ENCODE results near the gene MCL1. TPM values are rescaled to one million over a fixed set of nuclear protein-coding genes. Genes with fewer than 3 reads are reported as not detected.

Gene MCL1
- total RNA-seq, 1 donor from 2014 or later, result 245 TPM

DNA sequence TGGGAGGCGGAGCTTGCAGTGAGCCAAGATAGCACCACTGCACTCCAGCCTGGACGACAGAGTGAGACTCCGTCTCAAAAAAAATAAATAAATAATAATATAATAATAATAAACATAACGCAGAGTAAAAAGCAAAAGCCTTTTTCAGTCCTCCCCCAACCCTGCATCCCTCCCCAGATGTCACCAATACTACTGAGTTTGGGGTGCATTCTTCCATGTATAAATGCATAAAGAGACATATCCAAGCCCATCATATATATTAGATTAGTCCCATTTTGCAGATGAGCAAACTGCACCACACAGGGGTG lies 31.1 kb downstream of the MCL1 start:
- intact Hi-C loops (cut with micrococcal nuclease), result no loop called here

DNA sequence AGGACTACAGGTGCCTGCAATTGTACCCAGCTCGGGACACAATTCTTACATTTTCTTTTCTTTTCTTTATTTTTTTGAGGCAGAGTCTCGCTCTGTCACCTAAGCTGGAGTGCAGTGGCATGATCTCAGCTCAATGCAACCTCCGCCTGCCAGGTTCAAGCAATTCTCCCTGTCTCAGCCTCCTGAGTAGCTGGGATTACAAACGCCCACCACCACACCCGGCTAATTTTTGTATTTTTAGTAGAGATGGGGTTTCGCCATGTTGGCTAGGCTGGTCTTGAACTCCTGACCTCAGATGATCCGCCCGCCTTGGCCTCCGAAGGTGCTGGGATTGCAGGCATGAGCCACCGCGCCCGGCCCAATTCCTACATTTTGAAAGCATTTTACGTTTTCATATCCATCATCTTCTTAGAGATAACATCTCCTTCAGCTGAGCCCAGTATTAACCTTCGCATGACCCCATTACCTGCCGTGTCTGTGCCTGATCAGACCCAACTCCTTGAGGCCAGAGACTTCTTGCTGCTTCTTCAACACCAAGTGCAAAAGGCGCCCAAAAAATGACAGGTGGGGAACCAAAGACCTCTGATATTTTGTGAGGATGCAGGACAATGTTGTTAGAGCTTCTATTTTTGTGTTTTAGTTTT lies 33.0 kb downstream of the MCL1 start:
- intact Hi-C loops (cut with micrococcal nuclease), result no loop called here

DNA sequence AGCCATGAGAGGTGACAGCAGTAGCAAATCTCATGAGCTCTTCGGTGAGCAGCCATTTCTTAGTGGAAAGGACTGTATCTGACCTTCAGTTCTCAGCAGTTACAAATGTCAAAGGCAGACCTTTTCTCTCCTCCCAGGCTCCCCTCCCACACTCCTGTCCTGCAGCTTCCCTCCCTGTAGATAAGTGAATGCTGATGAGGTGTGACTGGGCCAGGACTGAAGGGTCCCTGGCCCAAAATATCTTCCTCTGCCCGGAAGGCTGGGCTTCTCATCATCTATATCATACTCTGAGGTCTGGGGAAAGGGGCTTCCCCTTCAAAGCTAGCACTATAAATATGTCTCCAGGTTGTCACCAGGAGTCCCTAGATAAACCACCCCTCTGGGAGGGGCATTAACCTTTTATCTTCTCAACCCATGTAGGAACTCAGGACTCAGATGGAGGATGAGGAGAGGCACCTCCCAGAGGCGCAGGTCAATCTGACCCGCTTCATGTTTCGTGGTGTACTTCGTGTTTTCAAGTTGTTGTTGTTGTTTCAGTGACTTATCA lies 33.9 kb downstream of the MCL1 start:
- intact Hi-C loops (cut with micrococcal nuclease), result no loop called here

DNA sequence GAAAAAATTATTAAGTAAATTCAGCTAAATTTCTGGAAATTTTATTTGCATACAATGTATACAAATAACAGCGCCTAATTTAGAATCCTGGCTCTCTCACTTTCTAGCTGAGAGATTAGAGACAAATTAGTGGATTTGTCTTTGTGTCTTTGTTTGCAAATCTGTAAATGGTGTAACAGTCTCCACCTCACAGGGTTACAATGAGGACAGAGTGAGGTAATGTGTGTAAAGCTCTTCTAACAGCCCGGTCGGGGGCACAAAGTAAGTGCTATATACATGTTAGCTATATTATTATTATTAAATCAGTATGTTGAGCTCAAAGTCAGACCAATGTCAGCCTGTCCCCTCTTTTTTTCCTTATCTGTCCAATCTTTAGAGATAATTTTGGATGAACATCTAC lies 35.2 kb downstream of the MCL1 start:
- intact Hi-C loops (cut with micrococcal nuclease), result no loop called here

DNA sequence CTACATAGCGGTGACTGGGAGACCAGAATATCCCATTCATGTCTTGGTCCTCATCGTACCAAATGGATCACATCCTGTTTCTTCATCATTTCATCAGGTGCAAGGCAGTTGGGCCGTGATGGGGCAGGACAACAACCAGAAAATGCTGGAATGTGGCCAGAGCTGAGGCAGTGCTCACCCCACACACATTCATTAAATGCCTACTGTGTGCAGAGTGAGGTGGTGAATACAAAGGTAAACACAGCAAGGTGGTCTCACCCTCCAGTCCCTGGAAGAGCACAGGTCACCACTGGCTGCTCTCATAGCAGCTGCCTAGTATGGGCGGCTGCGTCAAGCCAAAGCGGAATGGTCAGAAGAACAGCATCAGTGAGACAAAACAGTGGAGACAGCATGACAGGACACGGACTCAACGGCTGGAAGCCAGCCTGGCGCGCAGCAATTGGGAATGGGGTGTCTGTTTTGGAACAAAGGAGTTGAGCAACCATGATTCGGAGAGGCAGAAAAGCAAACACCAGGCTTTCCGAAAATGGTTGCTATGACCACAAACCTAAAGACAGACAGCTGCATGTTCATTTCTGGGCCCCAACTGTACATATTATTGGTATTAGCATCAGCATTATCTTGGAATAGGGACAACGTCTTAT lies 35.8 kb downstream of the MCL1 start:
- intact Hi-C loops (cut with micrococcal nuclease), result no loop called here

DNA sequence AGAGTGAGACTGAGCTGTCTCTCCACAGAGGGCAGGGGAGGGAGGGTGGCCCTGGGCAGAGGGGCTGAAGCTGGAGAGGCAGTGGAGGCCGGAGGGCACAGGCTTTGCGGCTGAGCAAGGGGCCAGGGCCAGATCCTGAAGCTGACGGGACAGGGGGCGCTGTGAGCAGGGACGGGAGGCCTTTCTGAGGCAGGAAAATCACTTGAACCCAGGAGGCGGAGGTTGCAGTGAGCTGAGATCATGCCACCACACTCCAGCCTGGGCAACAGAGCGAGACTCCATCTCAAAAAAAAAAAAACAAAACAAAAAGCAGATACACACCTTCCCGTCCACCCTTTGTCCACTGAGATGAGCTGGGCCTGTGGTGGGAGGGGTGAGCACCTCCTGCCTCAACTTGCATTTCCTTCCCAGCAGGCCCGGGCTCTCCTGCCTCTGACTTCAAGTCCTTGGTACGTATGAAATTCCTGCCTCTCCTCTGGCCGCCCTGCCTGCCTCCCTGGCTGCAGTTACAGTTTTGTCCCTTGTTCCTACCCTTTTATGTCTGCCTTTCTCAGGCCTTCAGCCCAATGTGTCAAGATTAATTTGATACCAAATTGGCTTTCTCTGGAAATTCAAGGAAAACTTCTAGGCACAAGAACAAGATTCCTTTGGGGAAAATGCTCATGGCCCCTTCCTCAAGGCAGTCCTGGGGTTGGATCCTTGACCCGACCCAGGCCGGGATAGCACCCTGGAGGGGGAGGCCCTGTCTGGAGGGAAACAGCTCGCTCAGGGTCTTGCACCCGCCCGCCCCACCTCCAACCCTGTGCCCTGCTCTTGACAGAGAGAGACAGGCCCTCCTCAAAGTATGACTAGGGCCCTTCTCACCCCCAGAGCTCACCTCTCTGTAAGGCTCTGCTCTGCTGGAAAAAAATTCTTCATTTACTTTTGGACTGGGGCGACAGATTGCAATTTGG lies 41.4 kb downstream of the MCL1 start:
- intact Hi-C loops (cut with micrococcal nuclease), result no loop called here

DNA sequence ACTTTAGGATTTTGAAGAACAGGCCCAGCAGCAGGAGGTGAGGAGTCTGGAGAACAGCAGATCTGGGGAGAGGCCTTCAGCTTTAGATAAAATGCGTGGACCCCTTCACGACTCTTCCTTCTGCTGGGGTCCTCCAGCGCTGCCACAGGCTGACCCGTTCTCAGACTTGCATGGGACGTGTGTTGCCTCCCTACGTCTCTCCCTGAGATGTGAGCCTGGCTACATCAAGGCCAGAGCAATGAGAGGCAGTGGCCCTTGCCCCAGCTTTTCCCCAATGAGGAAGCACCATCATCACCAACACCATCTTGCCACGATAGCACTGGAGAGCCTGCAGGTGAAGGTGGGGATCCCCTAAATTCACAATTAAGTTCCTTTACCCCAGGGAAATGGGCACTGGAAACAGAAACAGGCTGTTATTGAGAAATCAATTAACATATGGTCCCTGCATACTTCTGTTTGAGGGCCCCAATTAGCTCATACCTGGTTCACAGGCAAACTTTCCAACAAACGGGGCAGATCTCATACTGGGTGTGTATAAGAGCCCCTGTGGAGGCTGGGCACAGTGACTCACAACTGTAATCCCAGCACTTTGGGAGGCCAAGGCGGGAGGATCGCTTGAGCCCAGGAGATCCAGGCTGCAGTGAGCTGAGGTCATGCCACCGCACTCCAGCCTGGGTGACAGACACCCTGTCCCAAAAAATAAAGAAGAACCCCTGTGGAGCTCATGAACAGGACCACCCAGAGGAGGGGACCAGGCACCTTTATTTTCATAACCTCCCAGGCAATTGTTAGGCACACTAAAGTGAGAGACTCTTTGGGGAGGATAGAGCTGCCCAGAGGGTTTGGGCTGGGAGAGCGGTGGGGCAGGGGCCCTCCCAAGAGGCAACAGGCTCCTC lies 42.3 kb downstream of the MCL1 start:
- intact Hi-C loops (cut with micrococcal nuclease), result no loop called here

DNA sequence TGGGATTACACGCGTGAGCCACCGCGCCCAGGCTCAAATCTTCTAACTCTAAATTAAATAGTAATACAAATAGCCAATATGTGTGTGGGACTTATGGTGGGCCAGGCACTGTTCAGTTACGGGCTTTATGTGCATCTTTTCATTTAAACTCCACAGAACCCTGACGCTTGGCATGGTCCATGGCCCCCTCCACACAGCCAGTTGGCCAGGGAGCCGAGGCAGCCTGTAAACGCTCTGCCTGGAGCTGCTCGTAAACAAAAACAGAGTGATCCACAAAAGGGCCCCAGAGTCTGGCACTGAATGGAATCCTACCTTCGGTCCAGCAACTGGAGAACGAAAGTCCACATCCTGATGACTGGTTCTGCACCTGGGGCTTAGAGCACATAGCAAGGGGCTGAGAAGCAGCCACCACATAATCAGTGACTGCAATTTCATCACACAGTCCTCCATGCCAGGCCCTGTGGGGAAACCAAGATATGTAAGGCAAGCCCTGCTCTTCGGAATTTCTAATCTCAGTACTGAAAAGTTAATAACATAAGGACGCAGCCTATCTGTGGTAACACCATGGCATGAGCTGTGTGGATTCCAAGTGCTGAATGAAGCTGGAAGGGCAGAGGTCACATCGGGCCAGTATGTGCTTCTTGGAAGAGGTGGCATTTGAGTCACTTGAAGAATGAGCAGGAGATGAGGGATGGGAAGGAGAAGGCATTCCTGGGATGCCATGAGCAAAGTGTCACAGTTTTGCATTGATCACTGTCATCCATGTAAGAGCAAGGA lies 43.7 kb downstream of the MCL1 start:
- intact Hi-C loops (cut with micrococcal nuclease), result no loop called here

DNA sequence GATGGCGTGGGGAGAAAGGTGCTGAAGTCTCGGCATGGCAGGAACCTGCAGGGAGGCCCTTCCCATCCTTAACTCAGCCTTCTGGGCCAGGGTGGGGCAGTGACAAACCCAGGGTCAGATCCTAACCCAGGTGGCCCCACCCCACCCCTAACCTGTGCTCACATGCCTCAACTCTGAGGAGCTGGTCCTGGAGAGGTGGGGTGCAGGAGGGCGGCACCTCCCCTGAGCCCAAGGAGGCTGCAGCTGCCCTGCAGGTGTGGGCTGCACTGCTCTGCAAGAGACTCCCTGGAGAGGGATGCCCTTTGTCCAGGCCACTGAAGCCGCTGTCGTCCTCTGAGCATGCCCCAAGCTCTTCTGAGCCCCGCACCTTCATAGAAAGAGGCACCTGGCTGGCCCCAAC lies 45.4 kb downstream of the MCL1 start:
- intact Hi-C loops (cut with micrococcal nuclease), result loop anchor here (5.0 kb wide), 1 partner anchor 72 kb away; no protein-coding TSS in a partner anchor

DNA sequence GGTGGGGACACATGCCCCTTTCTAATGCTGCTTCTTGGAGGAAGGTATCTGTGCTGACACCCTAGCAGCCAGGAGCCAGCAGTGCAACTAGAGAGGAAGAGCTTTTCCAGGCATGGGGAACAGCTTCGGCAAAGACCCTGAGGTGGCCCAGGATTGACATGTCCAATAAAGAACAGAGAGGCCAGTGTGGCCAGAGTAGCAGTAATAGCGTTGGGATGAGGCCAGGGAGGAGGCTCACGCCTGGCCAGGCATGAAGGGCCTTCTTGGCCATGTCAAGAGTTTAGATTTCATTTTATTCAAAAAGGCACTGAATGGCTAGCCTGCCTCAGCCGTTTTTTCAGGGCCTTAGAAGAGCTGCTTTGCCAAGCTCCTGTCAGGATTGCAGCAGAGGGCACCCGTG lies 46.5 kb downstream of the MCL1 start:
- intact Hi-C loops (cut with micrococcal nuclease), result loop anchor here (5.0 kb wide), 1 partner anchor 71 kb away; no protein-coding TSS in a partner anchor

DNA sequence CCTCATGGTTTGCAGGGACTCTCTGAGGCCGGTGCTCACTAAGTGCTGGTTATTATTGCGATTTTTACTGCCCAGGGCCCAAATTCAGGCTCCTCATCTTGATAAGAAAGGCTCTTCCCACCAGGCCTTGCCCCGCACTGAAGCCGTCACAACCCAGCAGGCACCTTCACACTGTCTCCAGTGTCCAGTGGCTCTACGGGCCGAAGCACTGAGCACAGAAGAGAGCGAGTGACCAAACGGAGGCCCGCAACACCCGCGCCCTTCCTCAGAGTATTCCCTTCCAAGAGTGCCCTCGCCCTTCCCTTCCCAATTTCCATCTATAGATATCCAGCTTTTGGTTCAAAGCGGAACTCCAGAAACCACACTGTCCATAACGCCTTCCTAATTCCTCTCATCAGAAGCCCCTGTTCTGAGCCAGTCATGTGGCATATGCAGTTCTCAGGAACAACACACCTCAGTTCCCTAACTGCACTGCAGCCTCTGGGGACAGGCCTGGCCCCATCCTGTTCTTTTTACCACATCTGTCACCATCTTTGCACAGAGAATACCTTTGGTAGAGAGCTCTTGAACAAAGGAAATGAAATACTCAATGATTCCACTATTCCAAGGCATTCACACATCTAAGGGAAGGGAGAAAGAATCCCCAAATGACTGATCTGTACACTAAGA lies 48.8 kb downstream of the MCL1 start:
- intact Hi-C loops (cut with micrococcal nuclease), result loop anchor here (5.0 kb wide), 1 partner anchor 68 kb away; no protein-coding TSS in a partner anchor

DNA sequence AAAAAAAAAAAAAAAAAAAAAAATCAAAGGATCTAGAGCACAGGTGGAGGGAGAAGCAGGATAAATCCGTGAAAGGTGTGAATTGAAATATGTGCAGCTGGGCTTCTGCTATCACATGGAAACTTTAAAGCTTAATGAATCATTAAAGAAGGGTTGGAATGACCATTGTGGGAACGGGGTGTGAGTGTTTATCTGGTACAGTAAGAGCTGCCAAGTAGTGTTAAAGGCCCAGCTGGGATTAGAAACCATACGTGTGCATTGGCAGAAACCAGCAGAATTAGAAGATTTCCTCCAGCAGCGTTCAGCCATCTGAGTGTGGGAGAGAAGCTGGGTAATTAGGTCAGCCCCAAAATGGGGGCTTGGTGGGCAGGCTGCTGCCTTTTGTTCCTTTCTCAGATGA lies 50.4 kb downstream of the MCL1 start:
- intact Hi-C loops (cut with micrococcal nuclease), result no loop called here

DNA sequence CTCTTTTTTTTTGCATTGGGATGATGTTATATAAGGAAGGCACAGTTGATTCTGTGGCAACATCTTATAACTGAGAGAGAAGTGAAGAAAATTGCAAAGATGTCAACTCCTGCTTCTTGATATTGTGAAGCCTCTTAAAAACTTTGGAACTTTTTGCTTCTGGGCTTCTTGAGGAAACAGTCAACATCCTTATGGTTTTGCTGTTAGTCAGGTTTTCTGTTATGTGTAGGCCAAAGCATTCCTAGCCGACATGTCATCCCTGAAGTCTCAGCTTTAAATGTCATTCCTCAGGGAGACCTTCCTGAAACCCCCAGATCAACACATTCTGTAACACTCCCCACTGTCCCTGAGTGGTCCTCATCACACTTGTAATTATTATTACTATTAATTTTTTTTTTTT lies 51.2 kb downstream of the MCL1 start:
- intact Hi-C loops (cut with micrococcal nuclease), result no loop called here

DNA sequence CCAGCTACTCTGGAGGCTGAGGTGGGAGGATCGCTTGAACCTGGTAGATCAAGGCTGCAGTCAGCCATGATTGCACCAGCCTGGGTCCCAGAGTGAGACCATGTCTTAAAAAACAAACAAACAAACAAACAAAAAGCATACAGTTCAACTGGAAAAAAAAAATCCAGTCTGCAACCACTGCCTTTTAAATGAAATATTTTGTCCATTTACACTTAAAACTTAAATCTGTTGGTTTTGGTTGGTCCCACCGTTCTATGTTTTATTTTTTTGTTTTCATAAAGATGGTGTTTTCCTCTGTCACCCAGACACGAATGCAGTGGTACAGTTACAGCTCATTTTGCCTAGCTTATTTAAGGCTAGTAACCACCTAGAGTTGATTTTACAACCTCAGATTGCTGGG lies 54.1 kb downstream of the MCL1 start:
- intact Hi-C loops (cut with micrococcal nuclease), result no loop called here

Other genes starting within 250 kb of the MCL1 start
- gene RPRD2, start 215.5 kb downstream of the MCL1 start, total RNA-seq, result 33.2 and 33.6 TPM in 2 replicates
- 38.7 and 40.2 TPM in 2 replicates for gene TARS2, start 92.2 kb downstream of the MCL1 start, total RNA-seq
- gene ECM1, start 71.5 kb downstream of the MCL1 start, total RNA-seq, result 1.2 and 1.6 TPM in 2 replicates
- gene FALEC, start 63.9 kb downstream of the MCL1 start, total RNA-seq, result not detected in 2 replicates
- 0.39 and 0.41 TPM in 2 replicates for gene ADAMTSL4, start 30.2 kb downstream of the MCL1 start, total RNA-seq
- gene ENSA, start 50.0 kb upstream of the MCL1 start, total RNA-seq, result 193 and 202 TPM in 2 replicates
- gene GOLPH3L, start 117.5 kb upstream of the MCL1 start, total RNA-seq, result 23.8 and 24.4 TPM in 2 replicates
- gene HORMAD1, start 141.3 kb upstream of the MCL1 start, total RNA-seq, result 0.25 and 0.39 TPM in 2 replicates
- 80.4 and 89.5 TPM in 2 replicates for gene CTSS, start 186.2 kb upstream of the MCL1 start, total RNA-seq
- gene CTSK, start 228.7 kb upstream of the MCL1 start, total RNA-seq, result 4.3 and 4.5 TPM in 2 replicates

Measured in T-helper 2 cell treated with Interferon-gamma antibody and Interleukin-4, amounts not matched to agents 100 ng/mL and 5 ng/mL, for 36 hours (primary cell).